Measurements from ENCODE around the gene TCF12. TPM values are rescaled to one million over a fixed set of nuclear protein-coding genes. Genes with fewer than 3 reads are reported as not detected.

The TCF12 gene
- total RNA-seq, 2 donors from 2014 or later: 71.5 to 77.0 TPM

- Mint-ChIP-seq H3K27me3 (no peaks in the 10 kb centered on the region), H3K36me3 (ENCODE audit: low read depth) (peaks cover 17% of the 10 kb centered on the region), H3K4me1 (peaks cover 13% of the 10 kb centered on the region), H3K4me3 (no peak overlapping the region), H3K27ac (no peak overlapping the region)
- no peaks in the 10 kb centered on the region for H3K9me3 ChIP-seq (ENCODE audit: control insufficient read depth, low read length, poor library complexity, severe bottlenecking)
- DNase-seq: no peak
- no peak for ATAC-seq
These were observed 360.0 kb downstream of the TCF12 start for GRCh38 chr15:57278439-57278838.

DNA sequence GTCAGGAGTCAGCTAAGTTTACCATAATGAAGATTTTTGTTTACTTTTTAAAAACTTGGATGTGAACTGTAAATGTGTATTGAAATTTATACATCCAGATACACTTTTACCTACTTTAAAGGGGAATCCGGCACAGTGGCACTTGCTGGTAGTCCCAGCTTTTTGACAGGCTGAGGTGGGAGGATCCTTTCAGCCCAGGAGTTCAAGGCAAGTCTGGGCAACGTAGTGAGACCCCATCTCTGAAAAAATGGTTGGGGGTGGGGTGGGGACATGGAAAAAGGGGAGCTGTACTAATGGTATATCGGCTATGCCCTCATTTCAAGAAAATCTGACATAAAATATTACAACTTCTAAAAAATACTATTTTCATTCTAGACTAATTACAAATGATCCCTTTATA lies 362.0 kb downstream of the TCF12 start:
- no peak for DNase-seq
- no peaks in the 10 kb centered on the region for H3K27me3 Mint-ChIP-seq
- H3K4me1 Mint-ChIP-seq: peaks cover 16% of the 10 kb centered on the region
- H3K4me3 Mint-ChIP-seq: no peak overlapping the region
- no peaks in the 10 kb centered on the region for H3K9me3 ChIP-seq (ENCODE audit: control insufficient read depth, low read length, poor library complexity, severe bottlenecking)
- H3K36me3 Mint-ChIP-seq (ENCODE audit: low read depth): peaks cover 13% of the 10 kb centered on the region
- no peak for ATAC-seq
- H3K27ac Mint-ChIP-seq: no peak overlapping the region

DNA sequence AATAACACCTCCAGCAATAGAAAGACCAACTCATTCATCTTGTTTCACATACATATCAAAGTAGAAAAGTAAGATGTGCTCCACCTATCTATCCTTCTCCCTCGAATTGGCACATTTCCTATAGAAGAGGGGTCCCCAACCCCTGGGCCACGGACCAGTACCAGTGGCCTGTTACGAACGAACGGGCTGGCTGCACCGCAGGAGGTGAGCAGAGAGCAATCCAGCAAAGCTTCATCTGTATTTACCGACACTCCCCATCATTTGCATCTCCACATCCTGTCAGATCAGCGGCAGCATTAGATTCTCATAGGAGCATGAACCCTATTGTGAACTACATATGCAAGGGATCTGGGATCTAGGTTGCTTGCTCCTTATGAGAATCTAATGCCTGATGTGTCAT lies 362.9 kb downstream of the TCF12 start:
- ATAC-seq (no peak), DNase-seq (no peak)
- no peak overlapping the region for H3K27ac Mint-ChIP-seq
- H3K27me3 Mint-ChIP-seq: no peaks in the 10 kb centered on the region
- peak overlapping the region; percentile 47 for H3K4me3 Mint-ChIP-seq
- no peaks in the 10 kb centered on the region for H3K9me3 ChIP-seq (ENCODE audit: control insufficient read depth, low read length, poor library complexity, severe bottlenecking)
- peaks cover 13% of the 10 kb centered on the region for H3K36me3 Mint-ChIP-seq (ENCODE audit: low read depth)
- peaks cover 19% of the 10 kb centered on the region for H3K4me1 Mint-ChIP-seq

- no peak for ATAC-seq
- H3K27ac Mint-ChIP-seq: peak overlapping the region; percentile 72
- no peaks in the 10 kb centered on the region for H3K9me3 ChIP-seq (ENCODE audit: control insufficient read depth, low read length, poor library complexity, severe bottlenecking)
- H3K4me3 Mint-ChIP-seq: no peak overlapping the region
- H3K27me3 Mint-ChIP-seq: no peaks in the 10 kb centered on the region
- no peak for DNase-seq
- H3K4me1 Mint-ChIP-seq: peaks cover 19% of the 10 kb centered on the region
- H3K36me3 Mint-ChIP-seq (ENCODE audit: low read depth): peaks cover 13% of the 10 kb centered on the region
These were observed 364.2 kb downstream of the TCF12 start for GRCh38 chr15:57282686-57283085.

DNA sequence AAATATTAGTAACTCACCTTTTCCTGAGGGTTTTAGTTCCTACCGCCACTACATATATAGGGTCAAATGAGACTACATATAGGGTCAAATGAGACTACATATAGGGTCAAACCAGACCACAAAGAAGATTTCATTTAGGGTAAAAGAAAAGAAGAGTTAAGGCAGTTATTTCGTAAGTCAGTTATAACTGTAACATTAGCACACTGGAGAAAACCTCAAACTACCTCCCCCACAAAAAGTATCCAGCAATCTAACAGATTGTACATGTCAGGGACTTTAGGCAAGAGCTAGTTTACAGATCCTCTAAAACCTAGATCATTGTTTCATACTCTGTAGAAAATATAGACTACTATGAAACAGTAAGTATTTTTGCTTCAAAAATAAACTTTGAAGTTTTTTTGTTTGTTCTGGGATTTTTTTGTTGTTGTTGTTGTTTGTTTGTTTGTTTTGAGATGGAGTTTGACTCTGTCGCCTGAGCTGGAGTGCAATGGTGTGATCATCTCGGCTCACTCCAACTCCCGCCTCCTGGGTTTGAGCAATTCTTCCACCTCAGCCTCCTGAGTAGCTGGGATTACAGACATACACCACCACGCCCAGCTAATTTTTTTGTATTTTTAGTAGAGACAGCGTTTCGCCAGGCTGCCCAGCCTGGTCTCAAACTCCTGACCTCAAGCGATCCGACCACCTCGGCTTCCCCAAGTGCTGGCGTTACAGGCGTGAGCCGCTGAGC lies 365.5 kb downstream of the TCF12 start:
- peaks cover 12% of the 10 kb centered on the region for H3K4me1 Mint-ChIP-seq
- no peak for ATAC-seq
- H3K27me3 Mint-ChIP-seq: no peaks in the 10 kb centered on the region
- H3K36me3 Mint-ChIP-seq (ENCODE audit: low read depth): peaks cover 9% of the 10 kb centered on the region
- H3K4me3 Mint-ChIP-seq: peak overlapping the region; percentile 62
- no peaks in the 10 kb centered on the region for H3K9me3 ChIP-seq (ENCODE audit: control insufficient read depth, low read length, poor library complexity, severe bottlenecking)
- peak overlapping the region; percentile 92 for H3K27ac Mint-ChIP-seq
- no peak for DNase-seq

DNA sequence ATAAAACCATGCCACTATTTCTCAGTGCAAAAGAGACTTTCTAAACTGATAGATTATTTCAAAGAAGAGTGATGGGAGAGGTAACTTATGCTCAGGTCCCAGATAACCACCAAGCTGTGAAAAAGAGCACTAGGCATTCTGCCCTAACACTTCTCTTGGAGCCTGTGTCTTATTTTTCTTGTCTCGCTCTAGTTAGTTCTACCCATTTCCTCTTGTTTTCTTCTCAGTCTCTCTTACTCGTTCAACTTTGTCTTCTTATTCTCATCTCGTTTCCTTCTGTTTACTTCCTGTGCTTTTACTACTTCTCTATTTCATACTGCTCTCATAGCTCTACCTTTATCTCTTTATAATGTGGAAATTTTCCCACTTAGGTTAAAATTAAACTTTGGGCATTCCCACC lies 366.1 kb downstream of the TCF12 start:
- Mint-ChIP-seq H3K36me3 (ENCODE audit: low read depth) (peaks cover 12% of the 10 kb centered on the region), H3K27me3 (no peaks in the 10 kb centered on the region), H3K4me3 (peak overlapping the region; percentile 62)

GRCh38 chr15:57285386-57285785 lies 366.9 kb downstream of the TCF12 start:
- ATAC-seq: no peak
- Mint-ChIP-seq H3K27ac (no peak overlapping the region), H3K4me1 (peaks cover 11% of the 10 kb centered on the region), H3K4me3 (no peak overlapping the region), H3K36me3 (ENCODE audit: low read depth) (peaks cover 13% of the 10 kb centered on the region), H3K27me3 (no peaks in the 10 kb centered on the region)
- H3K9me3 ChIP-seq (ENCODE audit: control insufficient read depth, low read length, poor library complexity, severe bottlenecking): no peaks in the 10 kb centered on the region
- DNase-seq: no peak

More for the DNA sequence above, 366.1 kb downstream of the TCF12 start:
- ATAC-seq (peak; percentile 59), DNase-seq (no peak)
- H3K27ac Mint-ChIP-seq: peak overlapping the region; percentile 92
- no peaks in the 10 kb centered on the region for H3K9me3 ChIP-seq (ENCODE audit: control insufficient read depth, low read length, poor library complexity, severe bottlenecking)
- H3K4me1 Mint-ChIP-seq: peaks cover 11% of the 10 kb centered on the region

GRCh38 chr15:57286446-57287122 lies 368.1 kb downstream of the TCF12 start:
- peak; percentile 48 for ATAC-seq
- Mint-ChIP-seq H3K27me3 (no peaks in the 10 kb centered on the region), H3K4me1 (peaks cover 8% of the 10 kb centered on the region), H3K27ac (no peak overlapping the region), H3K36me3 (ENCODE audit: low read depth) (peaks cover 11% of the 10 kb centered on the region), H3K4me3 (no peak overlapping the region)
- no peaks in the 10 kb centered on the region for H3K9me3 ChIP-seq (ENCODE audit: control insufficient read depth, low read length, poor library complexity, severe bottlenecking)
- DNase-seq: no peak

DNA sequence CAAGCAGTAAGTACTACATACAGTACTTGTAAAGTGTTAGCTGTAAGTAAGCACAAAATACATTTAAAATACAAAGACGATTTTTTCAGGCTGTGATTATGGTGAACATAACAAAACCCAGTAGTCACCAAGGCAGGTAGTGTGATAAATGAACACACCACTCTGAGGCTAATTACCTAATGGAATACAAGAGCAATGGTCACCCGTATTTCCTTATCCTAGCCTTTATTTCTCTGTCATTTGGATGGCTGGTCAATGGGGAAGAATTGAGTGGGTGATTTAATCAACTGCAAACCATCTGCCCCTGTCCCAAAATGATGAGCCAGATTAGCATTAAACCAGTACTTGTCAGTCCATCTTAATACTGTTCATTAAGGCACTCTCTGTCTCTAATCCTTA lies 368.7 kb downstream of the TCF12 start:
- Mint-ChIP-seq H3K27me3 (no peaks in the 10 kb centered on the region), H3K36me3 (ENCODE audit: low read depth) (peaks cover 12% of the 10 kb centered on the region), H3K27ac (no peak overlapping the region)

DNA sequence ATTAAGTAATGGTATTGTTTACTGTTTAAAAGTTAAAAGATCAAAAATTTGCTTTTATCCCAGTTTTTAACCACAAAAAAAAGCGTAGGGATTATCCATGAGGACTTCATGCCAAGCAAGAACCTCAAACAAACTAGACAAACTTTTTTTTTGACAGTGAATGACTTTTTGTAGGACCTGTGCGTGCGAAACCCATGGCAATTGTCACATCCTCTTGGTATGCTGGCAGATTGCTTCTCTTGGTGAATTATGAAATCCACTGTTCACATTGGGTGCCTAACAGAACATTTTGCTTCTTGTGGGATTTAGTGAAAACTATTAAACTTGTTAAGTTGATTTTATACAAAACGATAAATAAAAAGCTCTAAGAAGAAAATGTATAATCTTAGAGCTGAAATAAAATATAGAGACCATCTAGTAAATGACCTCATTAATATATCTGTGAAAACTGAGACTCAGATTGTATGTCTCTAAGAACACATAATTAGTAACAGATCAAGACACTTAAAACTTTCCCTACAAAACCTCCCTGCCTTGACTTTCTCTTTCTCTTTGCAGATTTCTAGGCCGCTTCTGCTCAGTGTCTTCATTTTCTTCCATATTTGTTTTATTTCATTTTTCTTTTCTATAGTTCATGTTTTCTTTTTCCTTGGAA lies 370.6 kb downstream of the TCF12 start:
- no peaks in the 10 kb centered on the region for H3K27me3 Mint-ChIP-seq
- H3K4me3 Mint-ChIP-seq: no peak overlapping the region
- H3K4me1 Mint-ChIP-seq: peaks cover 8% of the 10 kb centered on the region
- no peak overlapping the region for H3K27ac Mint-ChIP-seq
- H3K9me3 ChIP-seq (ENCODE audit: control insufficient read depth, low read length, poor library complexity, severe bottlenecking): no peaks in the 10 kb centered on the region
- DNase-seq (no peak), ATAC-seq (no peak)
- H3K36me3 Mint-ChIP-seq (ENCODE audit: low read depth): peaks cover 12% of the 10 kb centered on the region

More for the DNA sequence above, 368.7 kb downstream of the TCF12 start:
- no peaks in the 10 kb centered on the region for H3K9me3 ChIP-seq (ENCODE audit: control insufficient read depth, low read length, poor library complexity, severe bottlenecking)
- peaks cover 8% of the 10 kb centered on the region for H3K4me1 Mint-ChIP-seq
- no peak overlapping the region for H3K4me3 Mint-ChIP-seq
- DNase-seq: no peak
- ATAC-seq: no peak

- no peak for DNase-seq
- H3K27ac Mint-ChIP-seq: no peak overlapping the region
These were observed 371.7 kb downstream of the TCF12 start for GRCh38 chr15:57290187-57290586.

DNA sequence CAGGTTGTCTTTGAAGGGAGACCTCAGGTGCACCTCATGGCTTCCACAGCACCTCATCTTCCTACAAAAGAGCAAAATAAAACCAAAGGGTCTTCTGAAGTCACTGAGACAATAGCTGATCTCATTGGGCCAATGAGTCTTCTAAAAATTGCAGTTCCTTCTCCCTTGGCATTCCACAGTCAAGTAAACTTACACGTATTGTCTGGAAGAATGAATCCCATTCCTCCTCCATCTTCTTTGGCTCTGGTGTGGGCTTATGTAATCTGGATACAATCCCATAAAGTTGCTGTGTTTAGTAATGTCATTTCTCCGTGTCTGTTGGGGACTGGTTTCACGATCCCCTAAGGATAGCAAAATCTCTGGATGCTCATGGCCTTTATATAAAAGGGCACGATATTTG lies 372.4 kb downstream of the TCF12 start:
- ATAC-seq: no peak
- no peaks in the 10 kb centered on the region for H3K9me3 ChIP-seq (ENCODE audit: control insufficient read depth, low read length, poor library complexity, severe bottlenecking)
- Mint-ChIP-seq H3K27me3 (no peaks in the 10 kb centered on the region), H3K36me3 (ENCODE audit: low read depth) (peaks cover 7% of the 10 kb centered on the region), H3K27ac (no peak overlapping the region), H3K4me1 (peaks cover 4% of the 10 kb centered on the region), H3K4me3 (no peak overlapping the region)
- DNase-seq: no peak

More at GRCh38 chr15:57290187-57290586, 371.7 kb downstream of the TCF12 start:
- ATAC-seq: no peak
- H3K4me1 Mint-ChIP-seq: peaks cover 5% of the 10 kb centered on the region
- H3K4me3 Mint-ChIP-seq: no peak overlapping the region
- H3K36me3 Mint-ChIP-seq (ENCODE audit: low read depth): peaks cover 7% of the 10 kb centered on the region
- no peaks in the 10 kb centered on the region for H3K9me3 ChIP-seq (ENCODE audit: control insufficient read depth, low read length, poor library complexity, severe bottlenecking)
- H3K27me3 Mint-ChIP-seq: no peaks in the 10 kb centered on the region

DNA sequence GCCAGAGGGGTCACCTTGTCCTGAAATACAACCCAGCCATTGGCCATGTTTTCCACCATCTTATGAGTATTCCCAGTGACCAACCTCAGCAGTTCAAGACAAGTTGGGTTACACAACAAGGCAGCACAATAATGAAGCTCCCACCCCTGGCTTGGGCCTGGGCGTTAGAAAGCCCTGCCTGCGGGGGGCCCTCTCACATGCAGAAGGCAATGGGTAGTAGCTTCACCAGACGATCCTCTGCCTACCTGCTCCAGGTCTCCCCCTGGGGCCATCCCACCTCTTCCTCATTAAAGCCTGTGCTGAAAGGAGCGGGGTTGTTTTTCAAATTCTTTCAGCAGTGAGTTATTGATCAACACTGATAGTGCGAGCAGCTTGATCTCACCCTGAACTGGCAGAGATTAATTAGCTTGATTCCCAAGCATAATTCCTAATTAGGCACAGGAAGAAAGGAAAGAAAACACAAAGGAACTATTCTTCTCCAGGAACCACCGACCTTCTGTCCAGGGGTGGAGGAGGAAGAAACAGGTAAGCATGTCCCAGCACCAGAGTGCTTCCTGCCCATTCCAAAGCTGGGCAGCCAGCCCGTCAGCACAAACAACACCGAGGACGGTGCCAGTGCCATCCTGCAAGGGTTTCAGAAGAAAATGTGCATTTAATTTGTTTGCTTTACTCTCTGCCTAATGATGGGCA lies 378.2 kb downstream of the TCF12 start:
- Mint-ChIP-seq H3K36me3 (ENCODE audit: low read depth) (peaks cover 2% of the 10 kb centered on the region), H3K4me1 (peaks cover 9% of the 10 kb centered on the region), H3K27ac (no peak overlapping the region), H3K27me3 (no peaks in the 10 kb centered on the region), H3K4me3 (peak overlapping the region; percentile 15)
- DNase-seq (no peak), ATAC-seq (no peak)
- no peaks in the 10 kb centered on the region for H3K9me3 ChIP-seq (ENCODE audit: control insufficient read depth, low read length, poor library complexity, severe bottlenecking)
